Right atrium auricular region (tissue), 2 donors: ENCODE results near the gene TYW3. TPM values are rescaled to one million over a fixed set of nuclear protein-coding genes. Genes with fewer than 3 reads are reported as not detected.
A peak's percentile ranks its signal among the peaks of the same experiment; 100 is the strongest.
"Not testable (repeated sequence)": the region's sequence is repeated elsewhere in the genome, so short reads cannot be mapped to it uniquely, and the experiment has no call there.

Experiments used
- DNase-seq: peaks from one replicate; pipeline ENCODE4 v3.0.0-alpha.2; 2019; ENCODE audit warnings: low spot score
- H3K27ac ChIP-seq, 2 donors: fragments of 200-600 bp; sonication (generic); 1 replicate in 1 of 2; 2 replicates in 1 of 2; pipeline ENCODE4 v1.5.1; 2016 to 2019
- H3K27me3 ChIP-seq, 2 donors: fragments of 200-600 bp; sonication (generic); one replicate each; pipeline versions ENCODE4 v1.5.1 to v1.6.0; 2017 to 2019
- H3K36me3 ChIP-seq: fragments of 200-600 bp; sonication (generic); one replicate; pipeline ENCODE4 v1.5.1; 2016
- H3K4me1 ChIP-seq, 2 donors: fragments of 200-600 bp; sonication (generic); one replicate each; pipeline versions ENCODE4 v1.5.1 to v1.6.0; 2017 to 2019
- H3K4me3 ChIP-seq, 2 donors: fragments of 200-600 bp; sonication (generic); 1 replicate in 1 of 2; 2 replicates in 1 of 2; pipeline ENCODE4 v1.5.1; 2017 to 2019; ENCODE audit warnings: mild to moderate bottlenecking in 1 of 2, moderate library complexity in 1 of 2
- H3K9me3 ChIP-seq, 2 donors: fragments of 200-600 bp; sonication (generic); one replicate each; pipeline ENCODE4 v1.5.1; 2019
- total RNA-seq, 2 donors: library from RNA; depleted of rRNA; stranded (reverse); fragments of >200 nt; gene quantifications; one replicate each; pipeline ENCODE4 v1.1.0, GENCODE V29; 2016
- TF ChIP-seq, protein P1 (sequence below), 2 donors: fragments of 200-600 bp; sonication (generic); IDR thresholded peaks; one replicate each; pipeline ENCODE4 v1.5.1; 2019; ENCODE audit warnings: antibody characterized with exemption in 2 of 2

Gene TYW3
- total RNA-seq, 2 donors from 2014 or later, result 13.9 to 15.0 TPM

DNA sequence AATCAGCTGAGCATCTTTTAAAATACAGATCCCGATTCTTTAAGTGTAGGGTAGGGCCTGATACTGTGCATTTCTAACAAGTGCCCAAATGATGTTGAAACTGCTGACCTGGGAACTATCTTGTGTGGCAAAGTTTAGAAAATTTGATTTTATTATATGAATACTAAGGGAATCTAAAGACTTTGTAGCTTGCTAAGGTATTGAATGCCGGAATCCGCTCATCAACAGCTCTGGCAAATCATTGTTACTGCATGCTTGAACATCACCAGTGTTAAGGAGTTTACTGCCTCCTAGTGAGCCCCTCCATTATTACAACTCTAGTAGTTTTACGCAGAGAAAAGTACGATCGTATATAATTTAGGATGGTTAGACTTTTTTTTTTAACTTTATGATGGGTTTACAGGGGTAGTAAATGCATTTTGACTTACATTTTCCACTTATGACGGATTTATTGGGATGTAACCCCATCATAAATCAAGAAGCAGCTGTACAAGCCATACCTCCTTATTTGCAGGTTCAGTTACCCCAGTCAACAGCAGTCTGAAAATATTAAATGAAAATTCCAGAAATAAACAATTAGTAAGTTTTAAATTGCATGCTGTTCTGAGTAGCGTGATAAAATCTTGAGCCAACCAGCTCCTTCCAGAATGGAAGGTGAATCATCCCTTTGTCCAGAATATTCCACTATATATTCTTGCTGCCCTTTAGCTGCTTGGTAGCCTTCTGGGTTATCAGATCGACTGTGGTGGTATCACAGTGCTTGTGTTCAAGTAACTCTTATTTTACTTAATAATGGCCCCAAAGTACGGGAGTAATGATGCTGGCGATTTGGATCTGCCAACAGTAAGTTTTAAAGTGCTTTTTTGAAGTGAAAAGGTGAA is 892 bp downstream of the TYW3 start:
- H3K27me3 ChIP-seq, result no peaks in the 10 kb centered on the region
- peak overlapping the region; percentile 85 to 88 for H3K27ac ChIP-seq
- peaks cover 24% of the 10 kb centered on the region for H3K36me3 ChIP-seq
- no peak for DNase-seq
- no peaks in the 10 kb centered on the region for H3K9me3 ChIP-seq
- TF ChIP-seq, protein P1, sequence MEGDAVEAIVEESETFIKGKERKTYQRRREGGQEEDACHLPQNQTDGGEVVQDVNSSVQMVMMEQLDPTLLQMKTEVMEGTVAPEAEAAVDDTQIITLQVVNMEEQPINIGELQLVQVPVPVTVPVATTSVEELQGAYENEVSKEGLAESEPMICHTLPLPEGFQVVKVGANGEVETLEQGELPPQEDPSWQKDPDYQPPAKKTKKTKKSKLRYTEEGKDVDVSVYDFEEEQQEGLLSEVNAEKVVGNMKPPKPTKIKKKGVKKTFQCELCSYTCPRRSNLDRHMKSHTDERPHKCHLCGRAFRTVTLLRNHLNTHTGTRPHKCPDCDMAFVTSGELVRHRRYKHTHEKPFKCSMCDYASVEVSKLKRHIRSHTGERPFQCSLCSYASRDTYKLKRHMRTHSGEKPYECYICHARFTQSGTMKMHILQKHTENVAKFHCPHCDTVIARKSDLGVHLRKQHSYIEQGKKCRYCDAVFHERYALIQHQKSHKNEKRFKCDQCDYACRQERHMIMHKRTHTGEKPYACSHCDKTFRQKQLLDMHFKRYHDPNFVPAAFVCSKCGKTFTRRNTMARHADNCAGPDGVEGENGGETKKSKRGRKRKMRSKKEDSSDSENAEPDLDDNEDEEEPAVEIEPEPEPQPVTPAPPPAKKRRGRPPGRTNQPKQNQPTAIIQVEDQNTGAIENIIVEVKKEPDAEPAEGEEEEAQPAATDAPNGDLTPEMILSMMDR (IDR thresholded peaks at IDR 0.05), result peak; percentile 49 to 75
- peak overlapping the region; percentile 68 to 84 for H3K4me3 ChIP-seq
- peaks cover 0 to 43% of the 10 kb centered on the region in 2 donors for H3K4me1 ChIP-seq

DNA sequence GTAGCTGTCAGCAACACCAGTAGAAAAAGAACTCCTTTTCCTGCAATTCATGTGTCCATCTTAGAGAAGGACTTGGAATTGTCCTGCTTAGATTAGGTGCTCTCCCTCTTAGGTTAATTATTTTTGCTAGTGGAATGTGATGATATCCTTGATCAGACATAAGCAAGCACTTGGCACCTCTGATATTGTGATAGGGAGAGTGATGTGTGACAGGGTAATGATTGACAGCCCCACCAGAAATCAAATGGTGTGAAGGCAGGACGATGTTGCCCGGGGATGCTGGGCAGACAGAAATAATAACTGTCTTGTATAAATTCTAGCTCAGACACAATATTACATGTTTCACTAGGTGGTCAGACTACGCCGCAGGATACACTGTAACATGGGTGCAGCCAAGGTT is 4.4 kb downstream of the TYW3 start:
- peaks cover 48% of the 10 kb centered on the region for H3K36me3 ChIP-seq
- TF ChIP-seq, protein P1 (IDR thresholded peaks at IDR 0.05), result no peak
- no peak for DNase-seq

DNA sequence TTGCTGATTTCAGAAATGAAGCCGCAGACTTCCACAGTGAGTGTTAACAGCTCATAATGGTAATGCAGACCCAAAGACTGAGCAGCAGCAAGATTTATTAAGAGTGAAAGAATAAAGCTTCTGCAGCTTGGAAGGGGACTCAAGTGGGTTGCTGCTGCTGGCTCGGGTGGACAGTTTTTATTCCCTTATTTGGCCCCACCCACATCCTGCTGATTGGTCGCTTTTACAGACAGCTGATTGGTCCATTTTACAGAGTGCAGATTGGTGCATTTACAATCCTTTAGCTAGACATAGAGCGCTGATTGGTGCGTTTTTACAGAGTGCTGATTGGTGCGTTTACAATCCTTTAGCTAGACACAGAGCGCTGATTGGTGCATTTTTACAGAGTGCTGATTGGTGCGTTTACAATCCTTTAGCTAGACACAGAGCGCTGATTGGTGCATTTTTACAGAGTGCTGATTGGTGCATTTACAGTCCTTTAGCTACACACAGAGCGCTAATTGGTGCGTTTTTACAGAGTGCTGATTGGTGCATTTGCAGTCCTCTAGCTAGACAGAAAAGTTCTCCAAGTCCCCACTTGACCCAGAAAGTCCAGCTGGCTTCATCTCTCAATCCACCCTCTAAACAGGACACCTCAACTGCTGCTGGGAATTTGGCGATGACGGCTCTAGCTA is 7.5 kb downstream of the TYW3 start:
- H3K36me3 ChIP-seq, result peaks cover 69% of the 10 kb centered on the region
- H3K27me3 ChIP-seq, H3K4me1 ChIP-seq, H3K4me3 ChIP-seq, DNase-seq, H3K9me3 ChIP-seq, H3K27ac ChIP-seq: not testable (repeated sequence)

More for the DNA sequence above, 4.4 kb downstream of the TYW3 start:
- H3K27me3 ChIP-seq, result no peaks in the 10 kb centered on the region
- peaks cover 0 to 16% of the 10 kb centered on the region in 2 donors for H3K4me1 ChIP-seq
- no peaks in the 10 kb centered on the region for H3K9me3 ChIP-seq
- no peak overlapping the region for H3K27ac ChIP-seq
- H3K4me3 ChIP-seq, result no peak overlapping the region

DNA sequence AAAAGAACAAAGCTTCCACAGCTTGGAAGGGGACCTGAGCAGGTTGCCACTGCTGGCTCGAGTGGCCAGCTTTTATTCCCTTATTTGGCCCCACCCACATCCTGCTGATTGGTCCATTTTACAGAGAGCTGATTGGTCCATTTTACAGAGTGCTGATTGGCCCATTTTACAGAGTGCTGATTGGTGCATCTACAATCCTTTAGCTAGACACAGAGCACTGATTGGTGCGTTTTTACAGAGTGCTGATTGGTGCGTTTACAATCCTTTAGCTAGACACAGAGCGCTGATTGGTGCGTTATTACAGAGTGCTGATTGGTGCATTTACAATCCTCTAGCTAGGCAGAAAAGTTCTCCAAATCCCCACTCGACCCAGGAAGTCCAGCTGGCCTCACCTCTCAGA is 12.3 kb downstream of the TYW3 start:
- DNase-seq, H3K4me3 ChIP-seq, H3K4me1 ChIP-seq, H3K27me3 ChIP-seq, H3K27ac ChIP-seq, H3K9me3 ChIP-seq: not testable (repeated sequence)
- H3K36me3 ChIP-seq, result peaks cover 54% of the 10 kb centered on the region

DNA sequence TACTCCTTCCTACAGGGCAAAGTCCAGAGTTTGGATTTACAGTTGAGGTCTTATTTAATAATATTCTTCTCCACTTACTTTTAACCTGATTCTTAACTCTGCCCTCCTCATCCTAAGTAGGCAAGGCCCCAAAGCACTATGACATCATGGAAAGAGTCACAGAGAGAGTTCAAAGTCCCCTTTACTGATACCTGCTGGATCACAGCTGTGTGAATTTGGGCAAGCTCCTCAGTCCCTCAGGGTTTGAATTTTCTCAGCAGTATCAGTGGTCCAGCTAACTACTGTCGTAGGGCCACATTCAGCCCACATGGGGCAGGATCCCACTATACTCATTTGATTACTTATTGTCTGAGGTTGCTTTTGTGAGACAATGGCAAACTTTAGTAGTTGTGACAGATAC is 16.0 kb downstream of the TYW3 start:
- H3K4me3 ChIP-seq, result no peak overlapping the region
- H3K27me3 ChIP-seq, result no peaks in the 10 kb centered on the region
- TF ChIP-seq, protein P1 (IDR thresholded peaks at IDR 0.05), result no peak
- no peaks in the 10 kb centered on the region for H3K4me1 ChIP-seq
- H3K27ac ChIP-seq, result no peak overlapping the region
- no peak for DNase-seq
- H3K9me3 ChIP-seq, result no peaks in the 10 kb centered on the region
- H3K36me3 ChIP-seq, result peaks cover 65% of the 10 kb centered on the region

DNA sequence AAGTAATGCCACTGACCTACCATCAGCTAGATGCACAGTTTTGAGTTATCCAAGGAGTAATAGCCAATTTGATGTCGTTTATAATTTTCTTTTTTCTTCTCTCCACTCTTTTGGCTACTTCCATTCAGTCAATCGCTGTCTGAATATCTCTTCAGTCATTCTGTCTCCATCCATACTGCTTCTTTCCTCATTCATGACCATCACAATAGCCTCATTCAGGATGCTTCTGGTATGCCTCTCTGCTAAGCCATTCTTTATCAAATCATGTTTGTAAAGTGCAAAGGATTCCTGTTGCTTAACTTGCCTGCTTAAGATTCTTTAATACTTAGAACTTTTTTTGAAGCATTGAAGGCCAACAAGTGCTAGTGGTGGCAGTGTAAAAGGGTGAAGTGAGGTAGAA is 20.2 kb downstream of the TYW3 start:
- no peak overlapping the region for H3K27ac ChIP-seq
- TF ChIP-seq, protein P1 (IDR thresholded peaks at IDR 0.05), result no peak
- peaks cover 87% of the 10 kb centered on the region for H3K36me3 ChIP-seq
- no peaks in the 10 kb centered on the region for H3K4me1 ChIP-seq
- H3K9me3 ChIP-seq, result no peaks in the 10 kb centered on the region
- no peaks in the 10 kb centered on the region for H3K27me3 ChIP-seq
- no peak overlapping the region for H3K4me3 ChIP-seq
- no peak for DNase-seq
